Measurements from ENCODE around the gene ILF3.

The ILF3 gene

GRCh38 chr19:10727685-10728201, 73.6 kb downstream of the ILF3 start:
- no peak for DNase-seq (ENCODE audit: low read depth in 2 of 2, low spot score in 1 of 2)

DNA sequence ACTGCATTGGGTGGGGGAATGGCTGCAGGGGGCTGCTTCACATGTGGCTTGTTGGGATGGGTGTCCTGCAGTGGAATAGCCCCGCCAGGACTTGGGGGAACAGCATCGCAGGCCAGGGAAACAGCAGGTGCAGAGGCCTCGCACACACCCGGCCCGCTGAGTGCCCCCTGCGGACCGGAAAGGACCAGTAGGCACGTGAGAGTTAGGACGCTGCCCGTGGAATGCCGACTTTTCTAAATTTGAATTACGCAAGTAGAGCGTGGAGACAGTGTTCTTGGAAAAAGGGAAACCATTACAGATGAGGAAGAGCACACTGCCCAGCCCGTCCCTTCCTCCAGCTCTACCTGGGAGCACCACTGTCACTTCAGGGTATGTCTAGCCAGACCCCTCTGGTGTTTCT, 75.3 kb downstream of the ILF3 start:
- no peak for DNase-seq (ENCODE audit: low read depth in 2 of 2, low spot score in 1 of 2)

GRCh38 chr19:10730932-10731331, 76.8 kb downstream of the ILF3 start:
- no peak for DNase-seq (ENCODE audit: low read depth in 2 of 2, low spot score in 1 of 2)

DNA sequence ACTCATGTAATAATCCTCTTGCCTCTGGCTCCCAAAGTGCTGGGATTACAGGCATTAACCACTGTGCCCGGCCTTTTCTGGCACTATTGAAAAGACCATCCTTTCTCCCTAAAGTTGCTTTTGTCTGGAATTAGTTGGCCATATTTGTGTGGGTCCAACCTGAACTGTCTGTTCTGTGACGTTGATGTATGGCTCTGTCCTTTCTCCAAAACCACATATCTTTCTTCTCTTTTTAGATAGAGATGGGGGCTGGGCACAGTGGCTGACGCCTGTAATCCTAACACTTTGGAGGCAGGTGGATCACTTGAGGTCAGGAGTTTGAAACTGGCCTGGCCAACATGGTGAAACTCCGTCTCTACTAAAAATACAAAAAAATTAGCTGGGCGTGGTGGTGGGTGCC, 81.6 kb downstream of the ILF3 start:
- no peak for DNase-seq (ENCODE audit: low read depth in 2 of 2, low spot score in 1 of 2)

DNA sequence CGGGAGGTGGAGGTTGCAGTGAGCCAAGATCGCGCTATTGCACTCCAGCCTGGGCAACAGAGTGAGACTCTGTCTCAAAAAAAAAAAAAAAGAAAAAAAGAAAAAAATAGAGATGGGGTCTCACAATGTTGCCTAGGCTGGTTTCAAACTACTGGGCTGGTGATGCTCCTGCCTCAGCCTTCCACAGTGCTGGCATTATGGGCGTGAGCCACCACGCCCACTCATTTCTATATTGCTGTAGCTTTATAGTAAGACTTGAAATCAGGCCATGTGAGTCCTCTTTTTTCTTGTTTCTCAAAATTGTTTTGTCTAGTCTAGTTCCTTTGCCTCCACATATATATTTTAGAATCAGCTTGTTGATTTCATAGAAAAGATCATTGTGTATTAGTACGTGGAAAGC, 82.0 kb downstream of the ILF3 start:
- no peak for DNase-seq (ENCODE audit: low read depth in 2 of 2, low spot score in 1 of 2)

DNA sequence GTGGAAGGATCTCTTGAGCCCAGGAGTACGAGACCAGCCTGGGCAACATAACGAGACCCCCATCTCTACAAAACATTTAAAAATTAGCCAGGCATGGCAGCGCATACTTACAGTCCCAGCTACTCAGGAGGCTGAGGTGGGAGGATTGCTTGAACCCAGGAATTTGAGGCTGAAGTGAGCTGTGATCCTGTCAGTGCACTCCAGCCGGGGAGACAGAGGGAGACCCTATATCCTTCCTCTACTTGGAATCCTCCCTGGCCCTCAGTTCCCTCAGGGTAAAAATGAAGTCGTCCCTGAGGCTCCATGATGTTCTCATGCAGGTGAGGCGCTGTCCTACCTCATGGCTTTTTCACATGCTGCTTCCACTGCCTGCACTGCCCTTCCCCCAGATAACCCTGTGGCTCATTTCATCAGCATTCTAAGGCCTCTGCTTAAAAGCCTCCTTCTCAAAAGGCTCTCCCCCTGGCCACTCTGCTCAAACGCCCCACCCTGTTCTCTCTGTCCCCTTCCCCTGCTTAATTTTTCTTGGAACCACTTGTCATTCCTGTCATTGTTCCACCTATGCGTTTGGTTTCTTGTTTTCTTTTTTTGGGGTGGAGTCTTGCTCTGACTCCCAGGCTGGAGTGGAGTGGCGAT, 82.9 kb downstream of the ILF3 start:
- DNase-seq (ENCODE audit: low read depth in 2 of 2, low spot score in 1 of 2): no peak

GRCh38 chr19:10737722-10738121, 83.6 kb downstream of the ILF3 start:
- no peak for DNase-seq (ENCODE audit: low read depth in 2 of 2, low spot score in 1 of 2)

DNA sequence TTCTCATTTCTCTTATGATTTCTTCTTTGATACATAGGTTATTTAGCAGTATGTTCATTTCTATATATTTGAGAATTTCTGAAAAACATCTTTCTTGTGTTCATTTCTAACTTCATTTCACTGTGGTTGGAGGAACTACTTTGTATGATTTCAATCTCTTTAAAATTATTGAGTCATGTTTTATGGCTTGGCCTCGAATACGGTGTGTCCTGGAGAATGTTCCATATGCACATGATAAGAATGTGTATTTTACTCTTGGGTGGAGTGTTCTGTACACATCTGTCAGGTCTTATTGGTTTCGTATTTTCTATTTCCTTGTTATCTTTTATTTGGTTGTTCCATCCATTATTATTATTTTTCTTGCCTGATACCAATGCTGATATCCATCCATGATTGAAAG, 86.7 kb downstream of the ILF3 start:
- DNase-seq (ENCODE audit: low read depth in 2 of 2, low spot score in 1 of 2): no peak

Measured in stimulated activated CD8-positive, alpha-beta memory T cell treated with anti-CD3 and anti-CD28 coated beads, Interleukin-4, amount 100 ng/mL, for 4 hours (primary cell).